ENCODE results near the gene SLCO2A1.
A peak's percentile ranks its signal among the peaks of the same experiment; 100 is the strongest.

Gene SLCO2A1

DNA sequence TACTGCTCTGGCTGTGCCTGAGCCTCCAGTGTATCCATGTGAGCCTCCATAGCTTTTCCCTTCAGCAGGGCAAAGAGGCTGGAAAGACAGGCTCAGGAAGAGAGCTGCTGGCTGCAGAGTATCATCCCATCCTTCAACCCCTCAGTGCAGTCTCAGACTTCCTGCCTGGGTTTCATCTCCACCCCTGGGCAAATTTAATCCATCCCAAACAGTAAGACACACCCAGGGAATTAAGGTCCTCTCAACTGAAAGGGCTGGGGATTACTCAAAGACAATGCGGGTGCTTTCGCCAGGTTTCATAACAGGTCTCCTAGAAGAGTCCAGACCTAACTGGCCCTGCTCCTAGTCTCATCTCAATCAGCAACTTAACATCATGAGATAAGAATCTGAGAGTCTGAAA is 15.5 kb downstream of the SLCO2A1 start:
- ATAC-seq (ENCODE audit: low read depth) (no peak), DNase-seq (ENCODE audit: low spot score) (no peak)
- H3K27ac ChIP-seq (ENCODE audit: poor library complexity, severe bottlenecking): no peak overlapping the region
- no peak overlapping the region for H3K4me3 ChIP-seq (ENCODE audit: severe bottlenecking)
- peaks cover 13% of the 10 kb centered on the region for H3K4me1 ChIP-seq (ENCODE audit: insufficient read depth, poor library complexity, severe bottlenecking)
- TF ChIP-seq, protein P1, sequence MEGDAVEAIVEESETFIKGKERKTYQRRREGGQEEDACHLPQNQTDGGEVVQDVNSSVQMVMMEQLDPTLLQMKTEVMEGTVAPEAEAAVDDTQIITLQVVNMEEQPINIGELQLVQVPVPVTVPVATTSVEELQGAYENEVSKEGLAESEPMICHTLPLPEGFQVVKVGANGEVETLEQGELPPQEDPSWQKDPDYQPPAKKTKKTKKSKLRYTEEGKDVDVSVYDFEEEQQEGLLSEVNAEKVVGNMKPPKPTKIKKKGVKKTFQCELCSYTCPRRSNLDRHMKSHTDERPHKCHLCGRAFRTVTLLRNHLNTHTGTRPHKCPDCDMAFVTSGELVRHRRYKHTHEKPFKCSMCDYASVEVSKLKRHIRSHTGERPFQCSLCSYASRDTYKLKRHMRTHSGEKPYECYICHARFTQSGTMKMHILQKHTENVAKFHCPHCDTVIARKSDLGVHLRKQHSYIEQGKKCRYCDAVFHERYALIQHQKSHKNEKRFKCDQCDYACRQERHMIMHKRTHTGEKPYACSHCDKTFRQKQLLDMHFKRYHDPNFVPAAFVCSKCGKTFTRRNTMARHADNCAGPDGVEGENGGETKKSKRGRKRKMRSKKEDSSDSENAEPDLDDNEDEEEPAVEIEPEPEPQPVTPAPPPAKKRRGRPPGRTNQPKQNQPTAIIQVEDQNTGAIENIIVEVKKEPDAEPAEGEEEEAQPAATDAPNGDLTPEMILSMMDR (IDR thresholded peaks at IDR 0.05; ENCODE audit: poor library complexity, severe bottlenecking): no peak
- H3K27me3 ChIP-seq (ENCODE audit: insufficient read depth, poor library complexity, severe bottlenecking): no peaks in the 10 kb centered on the region
- no peaks in the 10 kb centered on the region for H3K9me3 ChIP-seq (ENCODE audit: severe bottlenecking)
- H3K36me3 ChIP-seq (ENCODE audit: low read depth): no peaks in the 10 kb centered on the region

DNA sequence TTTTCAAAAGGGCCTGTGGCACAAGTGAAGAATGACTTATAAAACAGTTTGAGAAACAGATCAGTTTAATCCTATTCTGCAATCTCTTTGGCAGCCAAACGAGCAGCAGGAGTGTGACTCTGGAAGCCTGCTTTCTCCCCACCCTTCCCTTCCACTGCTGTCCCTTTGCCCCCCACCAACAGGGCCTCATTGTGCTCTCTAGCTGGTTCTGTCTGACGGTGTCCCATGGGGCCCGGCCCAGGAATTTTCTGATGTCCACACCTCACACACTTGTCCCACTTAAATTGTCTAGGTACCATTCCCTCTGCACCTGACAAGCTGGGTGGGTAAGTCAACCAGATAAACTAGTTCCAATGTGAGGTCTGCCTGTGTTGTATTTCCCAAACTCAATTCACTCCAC is 16.4 kb downstream of the SLCO2A1 start:
- ATAC-seq (ENCODE audit: low read depth): no peak
- TF ChIP-seq, protein P1 (IDR thresholded peaks at IDR 0.05; ENCODE audit: poor library complexity, severe bottlenecking): no peak
- no peak for DNase-seq (ENCODE audit: low spot score)

DNA sequence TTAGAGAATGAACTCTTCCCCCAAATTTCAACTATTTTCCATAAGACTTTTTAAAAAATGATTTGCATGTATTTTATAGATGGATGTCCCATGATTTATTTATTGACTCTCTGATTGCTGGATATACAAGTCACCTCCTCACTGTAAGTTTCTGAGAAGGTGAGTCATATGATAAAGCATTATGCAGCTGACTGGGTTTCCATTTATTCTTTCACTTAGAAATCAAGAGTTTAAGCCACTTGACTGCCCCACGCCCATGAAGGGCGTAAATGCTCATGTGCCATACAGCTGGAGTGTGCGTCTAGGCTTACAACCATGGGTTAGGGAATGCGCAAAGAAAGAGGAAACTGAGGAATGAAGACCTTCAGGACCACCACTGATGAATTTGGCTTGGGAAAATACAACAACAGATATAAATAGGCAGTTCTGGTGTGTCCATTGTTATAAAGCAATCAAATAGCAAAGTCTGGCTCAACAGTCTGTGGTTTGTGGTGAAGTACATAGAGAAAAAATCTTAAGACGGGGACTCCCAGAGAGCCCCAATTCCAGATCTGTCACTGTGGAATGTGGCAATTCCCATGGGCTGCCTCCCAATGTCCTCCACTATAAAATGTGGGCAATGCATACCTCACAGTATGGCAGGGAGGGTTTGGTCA is 20.3 kb downstream of the SLCO2A1 start:
- Histone ChIP-seq H3K27me3 (ENCODE audit: insufficient read depth, poor library complexity, severe bottlenecking) (no peaks in the 10 kb centered on the region), H3K4me3 (ENCODE audit: severe bottlenecking) (no peak overlapping the region), H3K27ac (ENCODE audit: poor library complexity, severe bottlenecking) (peak overlapping the region; percentile 96), H3K9me3 (ENCODE audit: severe bottlenecking) (peaks cover 2% of the 10 kb centered on the region), H3K4me1 (ENCODE audit: insufficient read depth, poor library complexity, severe bottlenecking) (peaks cover 28% of the 10 kb centered on the region), H3K36me3 (ENCODE audit: low read depth) (no peaks in the 10 kb centered on the region)
- TF ChIP-seq, protein P1 (IDR thresholded peaks at IDR 0.05; ENCODE audit: poor library complexity, severe bottlenecking): no peak
- DNase-seq (ENCODE audit: low spot score) (no peak), ATAC-seq (ENCODE audit: low read depth) (no peak)

More for the DNA sequence above, 16.4 kb downstream of the SLCO2A1 start:
- H3K27me3 ChIP-seq (ENCODE audit: insufficient read depth, poor library complexity, severe bottlenecking): no peaks in the 10 kb centered on the region
- H3K27ac ChIP-seq (ENCODE audit: poor library complexity, severe bottlenecking): no peak overlapping the region
- H3K36me3 ChIP-seq (ENCODE audit: low read depth): no peaks in the 10 kb centered on the region
- peaks cover 23% of the 10 kb centered on the region for H3K4me1 ChIP-seq (ENCODE audit: insufficient read depth, poor library complexity, severe bottlenecking)
- no peaks in the 10 kb centered on the region for H3K9me3 ChIP-seq (ENCODE audit: severe bottlenecking)
- H3K4me3 ChIP-seq (ENCODE audit: severe bottlenecking): no peak overlapping the region

GRCh38 chr3:134008630-134009156 is 21.0 kb downstream of the SLCO2A1 start:
- Histone ChIP-seq H3K27me3 (ENCODE audit: insufficient read depth, poor library complexity, severe bottlenecking) (no peaks in the 10 kb centered on the region), H3K9me3 (ENCODE audit: severe bottlenecking) (peaks cover 2% of the 10 kb centered on the region), H3K4me1 (ENCODE audit: insufficient read depth, poor library complexity, severe bottlenecking) (peaks cover 28% of the 10 kb centered on the region), H3K36me3 (ENCODE audit: low read depth) (no peaks in the 10 kb centered on the region), H3K4me3 (ENCODE audit: severe bottlenecking) (no peak overlapping the region), H3K27ac (ENCODE audit: poor library complexity, severe bottlenecking) (peak overlapping the region; percentile 96)
- TF ChIP-seq, protein P1 (IDR thresholded peaks at IDR 0.05; ENCODE audit: poor library complexity, severe bottlenecking): no peak
- ATAC-seq (ENCODE audit: low read depth) (peak; percentile 93), DNase-seq (ENCODE audit: low spot score) (peak; percentile 89)

GRCh38 chr3:134007819-134008218 is 21.9 kb downstream of the SLCO2A1 start:
- TF ChIP-seq, protein P1 (IDR thresholded peaks at IDR 0.05; ENCODE audit: poor library complexity, severe bottlenecking): no peak
- DNase-seq (ENCODE audit: low spot score) (no peak), ATAC-seq (ENCODE audit: low read depth) (no peak)
- H3K36me3 ChIP-seq (ENCODE audit: low read depth): no peaks in the 10 kb centered on the region
- H3K4me1 ChIP-seq (ENCODE audit: insufficient read depth, poor library complexity, severe bottlenecking): peaks cover 29% of the 10 kb centered on the region
- peaks cover 2% of the 10 kb centered on the region for H3K9me3 ChIP-seq (ENCODE audit: severe bottlenecking)
- no peaks in the 10 kb centered on the region for H3K27me3 ChIP-seq (ENCODE audit: insufficient read depth, poor library complexity, severe bottlenecking)
- H3K4me3 ChIP-seq (ENCODE audit: severe bottlenecking): no peak overlapping the region
- peak overlapping the region; percentile 96 for H3K27ac ChIP-seq (ENCODE audit: poor library complexity, severe bottlenecking)

Measured in RWPE2 (cell line).